GM12891 (cell line): ENCODE data around the gene RAMP3.

Experiments
- POLR2A ChIP-seq: IDR thresholded peaks from 2 replicates; pipeline ENCODE4 v1.6.1; 2011; ENCODE audit warnings: low read depth, low read length, control low read depth
- POLR2AphosphoS5 ChIP-seq: IDR thresholded peaks from 2 replicates; pipeline ENCODE4 v1.6.1; 2011; ENCODE audit warnings: low read depth, low read length, control low read depth
- TAF1 ChIP-seq: IDR thresholded peaks from 2 replicates; pipeline ENCODE4 v1.6.1; 2011; ENCODE audit warnings: low read depth, low read length, control low read depth

DNA sequence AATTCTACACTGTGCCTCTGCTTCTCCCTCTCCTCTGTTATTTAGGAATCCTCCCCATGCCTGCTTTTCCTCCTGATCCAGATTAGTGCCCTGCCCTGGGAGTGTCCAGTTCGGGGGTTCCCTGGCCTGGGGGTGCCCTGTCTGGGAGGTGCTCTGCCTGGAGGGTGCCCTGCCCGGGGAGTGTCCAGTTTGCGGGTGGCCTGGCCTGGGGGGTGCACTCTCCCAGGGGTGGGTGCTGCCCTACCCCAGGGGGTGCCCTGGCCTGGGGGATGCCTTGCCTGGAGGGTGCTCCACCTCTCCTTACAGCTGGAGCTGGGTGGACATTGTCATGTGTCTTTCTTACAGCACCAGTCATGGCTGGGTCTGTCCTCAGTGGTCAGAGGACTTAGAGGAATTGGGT is 20.2 kb downstream of the RAMP3 start:
- TF ChIP-seq POLR2A (no peak), POLR2AphosphoS5 (no peak), TAF1 (no peak)
